Eye (tissue), 1 donor: Measurements from ENCODE around the gene SPNS3.
A peak's percentile ranks its signal among the peaks of the same experiment; 100 is the strongest.

ENCODE experiments used
- DNase-seq: peaks from one replicate; pipeline ENCODE4 v3.0.0-alpha.2; 2015

The SPNS3 gene

GRCh38 chr17:4512156-4513112, 78.7 kb downstream of the SPNS3 start:
- DNase-seq, result no peak

GRCh38 chr17:4513113-4514032, 79.6 kb downstream of the SPNS3 start:
- DNase-seq, result no peak

GRCh38 chr17:4514206-4514605, 80.5 kb downstream of the SPNS3 start:
- DNase-seq, result no peak

- no peak for DNase-seq
Measured at GRCh38 chr17:4514779-4515178, 81.0 kb downstream of the SPNS3 start.

GRCh38 chr17:4515501-4515900, 81.8 kb downstream of the SPNS3 start:
- no peak for DNase-seq

- peak; percentile 67 for DNase-seq
Measured at GRCh38 chr17:4516735-4517134, 83.0 kb downstream of the SPNS3 start.

GRCh38 chr17:4518901-4519300, 85.2 kb downstream of the SPNS3 start:
- DNase-seq, result no peak

- peak; percentile 60 for DNase-seq
Measured at GRCh38 chr17:4519361-4519788, 85.6 kb downstream of the SPNS3 start.

GRCh38 chr17:4520060-4520893, 86.5 kb downstream of the SPNS3 start:
- DNase-seq, result no peak

GRCh38 chr17:4520894-4521600, 87.3 kb downstream of the SPNS3 start:
- DNase-seq, result no peak

GRCh38 chr17:4522661-4523060, 88.9 kb downstream of the SPNS3 start:
- DNase-seq, result no peak

- DNase-seq, result no peak
Measured at GRCh38 chr17:4523946-4524345, 90.2 kb downstream of the SPNS3 start.

- no peak for DNase-seq
Measured at GRCh38 chr17:4525691-4526397, 92.1 kb downstream of the SPNS3 start.

GRCh38 chr17:4527134-4527533, 93.4 kb downstream of the SPNS3 start:
- peak; percentile 56 for DNase-seq

GRCh38 chr17:4527566-4528125, 93.9 kb downstream of the SPNS3 start:
- DNase-seq, result no peak

- DNase-seq, result no peak
Measured at GRCh38 chr17:4529533-4530152, 95.9 kb downstream of the SPNS3 start.

- no peak for DNase-seq
Measured at GRCh38 chr17:4530799-4531730, 97.3 kb downstream of the SPNS3 start.

- DNase-seq, result no peak
Measured at GRCh38 chr17:4531988-4532736, 98.4 kb downstream of the SPNS3 start.
